SK-N-SH (cell line): ENCODE measurements around the gene LRR1. TPM values are rescaled to one million over a fixed set of nuclear protein-coding genes. Genes with fewer than 3 reads are reported as not detected.

Experiments used
- CTCF ChIA-PET: fragments of 300-600, 350-600 bp; formaldehyde crosslinking; extraction: SDS; loops from one replicate; lab custom pipeline; 2021; lab: Yijun Ruan, JAX
- POLR2A ChIA-PET: fragments of 350-600 bp; sonication (Branson Sonifier 250); formaldehyde crosslinking; extraction: SDS; loops from one replicate; lab custom pipeline; 2020; ENCODE audit warnings: antibody characterized with exemption, inconsistent platforms; lab: Yijun Ruan, JAX
- DNase-seq: peaks from one replicate; pipeline ENCODE4 v3.0.0; 2012
- H2AFZ ChIP-seq: fragments of 200-600 bp; sonication (generic); 2 replicates; pipeline ENCODE4 v1.8.1; 2016; ENCODE audit warnings: antibody characterized with exemption, mild to moderate bottlenecking, low read depth
- H3F3A ChIP-seq: fragments of 200-600 bp; sonication (generic); replicated peaks from 2 replicates; pipeline ENCODE3; 2016; ENCODE audit warnings: antibody characterized with exemption, mild to moderate bottlenecking; ENCODE audit not compliant: insufficient read depth
- H3K27ac ChIP-seq, 2 experiments: fragments of 200-500 bp in 1 of 2; fragments of 200-600 bp in 1 of 2; sonication (Bioruptor generic) in 1 of 2; sonication (generic), shearing (Covaris generic) in 1 of 2; 2 replicates each; pipeline versions ENCODE4 v1.5.1 to v1.6.1; 2014 to 2016; ENCODE audit warnings: low read depth in 2 of 2, inconsistent platforms in 1 of 2, low read length in 1 of 2, mild to moderate bottlenecking in 1 of 2, mixed read lengths in 1 of 2
- H3K27me3 ChIP-seq: fragments of 200-600 bp; sonication (generic), shearing (Covaris generic); 2 replicates; pipeline ENCODE4 v1.6.1; 2016; ENCODE audit warnings: mixed run types; ENCODE audit not compliant: insufficient read depth
- H3K36me3 ChIP-seq, 2 experiments: fragments of 200-500 bp in 1 of 2; fragments of 200-600 bp in 1 of 2; sonication (Bioruptor generic) in 1 of 2; sonication (generic) in 1 of 2; replicated peaks in 1 of 2; 2 replicates each; pipeline versions ENCODE3 to v1.5.1; 2014 to 2016; ENCODE audit warnings: low read length in 1 of 2, mild to moderate bottlenecking in 1 of 2; ENCODE audit not compliant: insufficient read depth in 2 of 2, control insufficient read depth in 1 of 2
- H3K4me1 ChIP-seq, 2 experiments: fragments of 200-500 bp in 1 of 2; fragments of 200-600 bp in 1 of 2; sonication (Bioruptor generic) in 1 of 2; sonication (generic), shearing (Covaris generic) in 1 of 2; 2 replicates each; pipeline versions ENCODE4 v1.5.1 to v1.6.1; 2014 to 2016; ENCODE audit warnings: low read depth in 1 of 2, low read length in 1 of 2, mixed run types in 1 of 2; ENCODE audit not compliant: insufficient read depth in 2 of 2, control insufficient read depth in 1 of 2
- H3K4me2 ChIP-seq: fragments of 200-600 bp; sonication (generic), shearing (Covaris generic); 2 replicates; pipeline ENCODE4 v1.6.1; 2017; ENCODE audit warnings: mixed run types
- H3K4me3 ChIP-seq, 2 experiments: fragments of 200-500 bp in 1 of 2; fragments of 200-600 bp in 1 of 2; sonication (Bioruptor generic) in 1 of 2; sonication (generic), shearing (Covaris generic) in 1 of 2; 2 replicates each; pipeline versions ENCODE4 v1.5.1 to v1.8.1; 2014 to 2016; ENCODE audit warnings: low read depth in 2 of 2, inconsistent platforms in 1 of 2, low read length in 1 of 2, mild to moderate bottlenecking in 1 of 2, mixed read lengths in 1 of 2, moderate library complexity in 1 of 2
- H3K79me2 ChIP-seq: fragments of 200-600 bp; sonication (generic); 2 replicates; pipeline ENCODE4 v1.8.1; 2017; ENCODE audit warnings: mild to moderate bottlenecking; ENCODE audit not compliant: insufficient read depth
- H3K9ac ChIP-seq: fragments of 200-600 bp; sonication (generic); 2 replicates; pipeline ENCODE4 v1.6.1; 2017; ENCODE audit warnings: mixed run types
- H3K9me2 ChIP-seq: fragments of 200-600 bp; sonication (generic); 2 replicates; pipeline ENCODE4 v1.6.1; 2017; ENCODE audit warnings: mixed run types
- H3K9me3 ChIP-seq: fragments of 200-600 bp; sonication (generic); 2 replicates; pipeline ENCODE4 v1.6.1; 2017; ENCODE audit warnings: mixed run types, mild to moderate bottlenecking, moderate library complexity
- H4K20me1 ChIP-seq: fragments of 200-600 bp; sonication (generic); 2 replicates; pipeline ENCODE4 v1.6.1; 2017; ENCODE audit warnings: mild to moderate bottlenecking, mixed run types; ENCODE audit not compliant: insufficient read depth
- EP300 ChIP-seq, 2 experiments: IDR thresholded peaks; 2 replicates each; pipeline versions ENCODE4 v1.4.0 to v1.6.1; 2012; ENCODE audit warnings: borderline replicate concordance in 1 of 2, low read depth in 1 of 2, low read length in 1 of 2
- FOXJ3 ChIP-seq: sonication (generic); formaldehyde crosslinking; IDR thresholded peaks from 2 replicates; pipeline ENCODE4 v1.5.1; 2020; ENCODE audit warnings: mild to moderate bottlenecking, missing genetic modification reagents
- RFX5 ChIP-seq: IDR thresholded peaks from 2 replicates; pipeline ENCODE4 v1.6.1; 2012; ENCODE audit warnings: mild to moderate bottlenecking, improper control_type of control experiment, low read length
- WGBS: methylation state at CpG from one replicate; pipeline ENCODE4 v1.1.6; 2017; ENCODE audit warnings: low lambda C conversion rate; 5-methylcytosine and 5-hydroxymethylcytosine counted together
- polyA plus RNA-seq, 3 experiments: library from polyadenylated mRNA; depleted of rRNA; stranded (reverse); fragments of >200 nt; gene quantifications; 2 replicates each; pipeline ENCODE4 v1.2.3, GENCODE V29; 2012
- TF ChIP-seq, protein P1 (sequence below): IDR thresholded peaks from 2 replicates; pipeline ENCODE4 v1.6.1; 2012; ENCODE audit warnings: mild to moderate bottlenecking, low read depth, low read length, moderate library complexity
- TF ChIP-seq, protein P2 (sequence below): IDR thresholded peaks from 2 replicates; pipeline ENCODE4; 2012

LRR1 gene
- polyA plus RNA-seq, 1 of the 3 experiments (the other 2 are of a cell fraction) = 9.3 TPM

DNA sequence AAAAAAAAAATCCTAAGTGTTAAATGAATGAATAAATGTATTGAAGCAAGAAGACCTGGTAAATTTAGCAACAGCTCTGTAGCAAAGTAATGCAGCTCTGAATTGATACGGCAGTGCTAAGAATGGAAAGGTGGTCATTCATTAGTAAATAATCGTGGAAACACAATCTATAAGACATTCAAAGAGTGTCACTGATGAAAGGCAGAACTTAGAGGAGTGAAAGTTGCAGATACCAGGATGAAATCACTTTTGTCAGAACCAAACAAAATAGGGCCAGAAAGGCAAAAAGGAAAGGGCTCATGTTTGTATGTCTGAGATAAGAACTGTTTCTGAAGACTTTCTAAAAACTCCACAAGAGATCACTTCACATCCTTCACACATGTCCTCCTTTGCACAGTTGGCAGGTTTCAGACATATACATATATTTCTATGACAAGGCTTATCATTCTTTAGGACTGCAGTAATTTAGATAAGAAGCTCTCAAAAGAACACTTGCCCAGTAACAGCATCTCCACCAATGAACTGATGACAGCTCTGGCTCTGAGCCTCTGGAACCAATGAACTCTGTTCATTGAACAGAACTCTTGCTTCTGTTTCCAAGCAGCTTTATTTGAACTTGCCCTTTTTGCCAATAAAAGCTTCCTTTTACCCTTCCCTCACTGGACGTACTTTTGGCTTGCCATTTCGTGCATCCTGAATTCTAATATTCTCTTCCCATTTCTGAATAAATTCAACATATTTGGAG lies 4.2 kb upstream of the LRR1 start:
- Histone ChIP-seq H3K27ac (peak overlapping the region in 1 of 2 experiments; percentile 56; a peak in 2 of 4 replicates), H4K20me1 (no peaks in the 10 kb centered on the region), H3K4me3 (no peak overlapping the region), H3F3A (peaks cover 22% of the 10 kb centered on the region), H2AFZ (no peak overlapping the region), H3K4me1 (peaks cover 2 to 8% of the 10 kb centered on the region in 2 experiments; a peak in 2 of 4 replicates), H3K9me2 (no peaks in the 10 kb centered on the region), H3K4me2 (no peak overlapping the region), H3K9me3 (no peaks in the 10 kb centered on the region), H3K79me2 (peaks cover 22% of the 10 kb centered on the region), H3K9ac (no peak overlapping the region), H3K36me3 (no peaks in the 10 kb centered on the region), H3K27me3 (no peaks in the 10 kb centered on the region)
- POLR2A ChIA-PET = interaction anchor here (1.0 kb wide), 1 partner anchor 26 kb away, joined by 3 read pairs; the partner anchor contains the start of gene RPL36AL
- no peak for DNase-seq
- WGBS = 81% methylated on average over 4 of the region's 4 CpGs
- CTCF ChIA-PET = interaction anchor here (0.7 to 5.4 kb wide), 2 partner anchors 7 to 110 kb away, joined by 4 to 51 read pairs; partner anchors contain the start of gene RPS29
- TF ChIP-seq FOXJ3 (CRISPR knock-in tag) (no peak), RFX5 (peak; percentile 90), EP300 (IDR thresholded peaks at IDR 0.05; ENCODE audit: borderline replicate concordance in 1 of 2, low read depth in 1 of 2, low read length in 1 of 2) (peak in 1 of 2 experiments; percentile 51; a peak in 1 of 4 replicates)
- TF ChIP-seq, all 33 proteins: peak for 2

DNA sequence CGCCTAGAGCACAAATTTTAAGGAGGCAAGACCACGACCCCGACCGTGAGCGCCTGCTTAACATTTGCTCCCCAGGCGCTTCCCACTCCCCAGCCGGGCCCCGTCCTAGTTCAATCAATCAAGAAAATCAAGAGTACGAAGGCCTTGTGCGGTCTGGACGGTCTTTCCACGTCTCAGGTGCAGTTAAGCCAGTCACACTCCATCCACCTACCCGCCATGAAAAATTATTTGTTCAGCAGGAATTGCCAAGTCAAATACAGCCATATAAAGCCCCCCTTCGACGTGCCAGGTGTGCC lies 603 bp upstream of the LRR1 start:
- H3K9me2 ChIP-seq = no peaks in the 10 kb centered on the region
- DNase-seq = peak; percentile 56
- peak overlapping the region; percentile 74 to 85 for H3K4me3 ChIP-seq
- peaks cover 0 to 5% of the 10 kb centered on the region in 2 experiments for H3K36me3 ChIP-seq
- H3K4me1 ChIP-seq = peaks cover 2 to 6% of the 10 kb centered on the region in 2 experiments; a peak in 2 of 4 replicates
- WGBS = 0% methylated on average over 12 of the region's 15 CpGs
- TF ChIP-seq, protein P1, sequence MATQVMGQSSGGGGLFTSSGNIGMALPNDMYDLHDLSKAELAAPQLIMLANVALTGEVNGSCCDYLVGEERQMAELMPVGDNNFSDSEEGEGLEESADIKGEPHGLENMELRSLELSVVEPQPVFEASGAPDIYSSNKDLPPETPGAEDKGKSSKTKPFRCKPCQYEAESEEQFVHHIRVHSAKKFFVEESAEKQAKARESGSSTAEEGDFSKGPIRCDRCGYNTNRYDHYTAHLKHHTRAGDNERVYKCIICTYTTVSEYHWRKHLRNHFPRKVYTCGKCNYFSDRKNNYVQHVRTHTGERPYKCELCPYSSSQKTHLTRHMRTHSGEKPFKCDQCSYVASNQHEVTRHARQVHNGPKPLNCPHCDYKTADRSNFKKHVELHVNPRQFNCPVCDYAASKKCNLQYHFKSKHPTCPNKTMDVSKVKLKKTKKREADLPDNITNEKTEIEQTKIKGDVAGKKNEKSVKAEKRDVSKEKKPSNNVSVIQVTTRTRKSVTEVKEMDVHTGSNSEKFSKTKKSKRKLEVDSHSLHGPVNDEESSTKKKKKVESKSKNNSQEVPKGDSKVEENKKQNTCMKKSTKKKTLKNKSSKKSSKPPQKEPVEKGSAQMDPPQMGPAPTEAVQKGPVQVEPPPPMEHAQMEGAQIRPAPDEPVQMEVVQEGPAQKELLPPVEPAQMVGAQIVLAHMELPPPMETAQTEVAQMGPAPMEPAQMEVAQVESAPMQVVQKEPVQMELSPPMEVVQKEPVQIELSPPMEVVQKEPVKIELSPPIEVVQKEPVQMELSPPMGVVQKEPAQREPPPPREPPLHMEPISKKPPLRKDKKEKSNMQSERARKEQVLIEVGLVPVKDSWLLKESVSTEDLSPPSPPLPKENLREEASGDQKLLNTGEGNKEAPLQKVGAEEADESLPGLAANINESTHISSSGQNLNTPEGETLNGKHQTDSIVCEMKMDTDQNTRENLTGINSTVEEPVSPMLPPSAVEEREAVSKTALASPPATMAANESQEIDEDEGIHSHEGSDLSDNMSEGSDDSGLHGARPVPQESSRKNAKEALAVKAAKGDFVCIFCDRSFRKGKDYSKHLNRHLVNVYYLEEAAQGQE = no peak
- TF ChIP-seq, protein P2, sequence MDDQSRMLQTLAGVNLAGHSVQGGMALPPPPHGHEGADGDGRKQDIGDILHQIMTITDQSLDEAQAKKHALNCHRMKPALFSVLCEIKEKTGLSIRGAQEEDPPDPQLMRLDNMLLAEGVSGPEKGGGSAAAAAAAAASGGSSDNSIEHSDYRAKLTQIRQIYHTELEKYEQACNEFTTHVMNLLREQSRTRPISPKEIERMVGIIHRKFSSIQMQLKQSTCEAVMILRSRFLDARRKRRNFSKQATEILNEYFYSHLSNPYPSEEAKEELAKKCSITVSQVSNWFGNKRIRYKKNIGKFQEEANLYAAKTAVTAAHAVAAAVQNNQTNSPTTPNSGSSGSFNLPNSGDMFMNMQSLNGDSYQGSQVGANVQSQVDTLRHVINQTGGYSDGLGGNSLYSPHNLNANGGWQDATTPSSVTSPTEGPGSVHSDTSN = 0 out of 2 replicates have a peak, but pooled peaks have one; percentile 1
- TF ChIP-seq, all 33 proteins: peak for 1
- Histone ChIP-seq H3F3A (peaks cover 23% of the 10 kb centered on the region), H3K79me2 (peaks cover 53% of the 10 kb centered on the region), H4K20me1 (no peaks in the 10 kb centered on the region), H3K27ac (peak overlapping the region; percentile 94 to 97), H2AFZ (peak overlapping the region; percentile 89), H3K27me3 (no peaks in the 10 kb centered on the region), H3K9ac (peak overlapping the region; percentile 96), H3K4me2 (peak overlapping the region; percentile 84), H3K9me3 (no peaks in the 10 kb centered on the region)
- POLR2A ChIA-PET = interaction anchor here (1.5 to 2.5 kb wide), 3 partner anchors 12 to 36 kb away, joined by 4 to 19 read pairs (median 13); partner anchors contain the start of genes MGAT2, RPL36AL and RPS29
- CTCF ChIA-PET = interaction anchor here (0.7 to 5.4 kb wide), 3 partner anchors 11 to 22 kb away, joined by 3 to 51 read pairs (median 3); partner anchors contain the start of genes MGAT2, RPL36AL and RPS29
